Left lobe of liver (tissue), 2 donors: ENCODE measurements around the gene BMERB1. TPM values are rescaled to one million over a fixed set of nuclear protein-coding genes. Genes with fewer than 3 reads are reported as not detected.
"Not testable (repeated sequence)": the region's sequence is repeated elsewhere in the genome, so short reads cannot be mapped to it uniquely, and the experiment has no call there.

ENCODE experiments used
- ATAC-seq: fragments of 200-7000 bp; cut with Tn5 transposase; one replicate; pipeline ENCODE4 v1.9.1; 2020; ENCODE audit warnings: mild to moderate bottlenecking, moderate library complexity
- DNase-seq: peaks from one replicate; pipeline ENCODE4 v3.0.0-alpha.2; 2020; ENCODE audit warnings: low spot score
- total RNA-seq: library from RNA; stranded (reverse); gene quantifications from one replicate; pipeline ENCODE4 v1.2.1, GENCODE V29; 2021
- donor health status: DM: no; HTN: no; CAD: no; lungs with moderate emphysema.
- donor health status: DM: no; HTN: yes; CAD: no.

BMERB1 gene
- total RNA-seq, 1 donor from 2014 or later = 12.2 TPM

DNA sequence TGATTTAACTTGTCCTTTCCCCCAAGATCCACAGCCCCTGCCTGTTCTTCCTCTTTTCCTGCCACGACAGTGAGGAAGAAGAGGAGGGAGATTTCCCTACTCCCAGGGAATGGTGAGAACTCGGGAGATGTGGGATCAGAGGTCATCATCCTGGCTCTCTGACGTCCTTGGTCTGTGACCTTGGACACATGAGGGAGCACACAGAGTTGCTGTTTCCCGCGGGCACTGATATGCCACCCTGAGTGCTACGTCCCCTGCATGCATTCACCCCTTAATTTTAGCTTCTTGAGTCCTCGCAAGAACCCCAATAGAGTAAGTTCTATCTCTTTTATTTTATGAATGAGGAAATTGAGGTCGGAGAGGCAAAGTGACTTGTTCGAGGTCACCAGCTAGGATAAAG, 85.4 kb downstream of the BMERB1 start:
- DNase-seq (no peak), ATAC-seq (no peak)

DNA sequence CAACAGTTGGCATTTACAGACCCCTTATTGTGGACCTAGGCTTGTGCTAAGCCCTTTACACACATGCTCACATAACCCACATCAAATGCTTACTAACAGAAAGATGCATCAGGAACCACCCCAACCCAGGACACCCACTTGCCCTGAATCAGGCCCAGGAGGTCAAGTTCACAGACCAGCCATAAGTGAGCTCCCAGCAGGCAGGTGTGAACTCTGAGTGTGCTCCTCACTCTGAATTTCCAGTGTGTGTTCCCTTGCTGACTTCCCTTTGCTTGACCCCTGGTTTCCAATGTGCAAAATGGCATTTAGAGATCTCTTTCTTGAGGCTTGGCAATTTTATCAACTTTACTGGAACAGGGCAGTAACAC, 87.0 kb downstream of the BMERB1 start:
- DNase-seq (no peak), ATAC-seq (no peak)

DNA sequence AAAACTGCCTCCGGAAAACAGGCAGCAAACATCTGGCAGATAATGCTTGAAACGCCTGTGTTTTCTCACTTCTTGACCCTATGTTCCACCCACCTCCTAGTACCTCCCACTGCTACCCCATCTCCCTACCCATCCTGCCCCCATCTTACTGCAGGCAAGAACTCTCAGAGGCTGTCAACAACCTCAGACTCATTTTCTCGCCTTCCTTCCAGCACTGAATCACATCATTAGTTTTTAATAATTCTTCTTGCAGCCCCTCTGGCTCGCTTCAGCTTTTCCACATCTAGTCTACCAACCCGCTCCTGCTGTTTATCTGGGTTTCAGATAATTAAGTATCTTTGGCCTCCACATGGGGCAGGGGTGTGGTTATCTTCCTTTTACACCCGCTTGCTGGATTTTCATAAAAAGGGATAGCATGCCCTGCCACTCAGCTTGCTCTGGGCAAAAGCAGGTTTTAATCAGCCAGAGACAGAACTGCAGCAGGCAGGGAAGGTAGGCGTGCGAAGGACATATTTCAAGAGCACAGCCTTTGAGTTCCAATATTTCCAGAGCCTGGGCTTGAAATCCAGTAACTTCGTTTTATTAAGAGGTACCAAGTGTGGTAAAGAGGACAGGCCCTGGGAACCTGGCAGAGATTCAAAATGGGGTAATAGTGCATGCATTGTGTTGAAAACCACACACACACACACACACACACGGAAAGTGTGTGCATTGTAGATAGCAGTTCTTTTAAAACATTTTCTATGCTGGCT, 87.5 kb downstream of the BMERB1 start:
- no peak for ATAC-seq
- no peak for DNase-seq

DNA sequence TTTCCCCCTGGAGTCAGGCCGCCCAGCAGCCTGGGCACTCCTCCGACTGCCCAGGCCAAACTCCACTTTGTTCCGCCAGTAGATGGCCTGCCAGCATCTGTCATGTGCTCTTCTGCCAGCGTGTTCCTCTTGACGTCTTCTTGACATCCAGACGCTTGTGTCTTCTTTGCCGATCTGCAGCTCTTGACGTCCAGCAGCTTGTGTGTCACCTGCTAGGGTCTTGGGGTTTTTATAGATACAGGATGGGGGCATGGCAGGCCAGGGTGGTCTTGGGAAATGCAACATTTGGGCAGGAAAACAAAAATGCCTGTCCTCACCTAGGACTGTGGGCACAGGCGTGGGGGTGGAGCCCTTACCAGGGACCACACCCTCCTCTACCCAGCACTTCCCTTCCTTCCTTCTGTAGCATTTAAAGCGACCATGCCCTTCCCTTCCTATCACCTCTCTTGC, 88.7 kb downstream of the BMERB1 start:
- DNase-seq (peak; percentile 61), ATAC-seq (peak; percentile 94)

DNA sequence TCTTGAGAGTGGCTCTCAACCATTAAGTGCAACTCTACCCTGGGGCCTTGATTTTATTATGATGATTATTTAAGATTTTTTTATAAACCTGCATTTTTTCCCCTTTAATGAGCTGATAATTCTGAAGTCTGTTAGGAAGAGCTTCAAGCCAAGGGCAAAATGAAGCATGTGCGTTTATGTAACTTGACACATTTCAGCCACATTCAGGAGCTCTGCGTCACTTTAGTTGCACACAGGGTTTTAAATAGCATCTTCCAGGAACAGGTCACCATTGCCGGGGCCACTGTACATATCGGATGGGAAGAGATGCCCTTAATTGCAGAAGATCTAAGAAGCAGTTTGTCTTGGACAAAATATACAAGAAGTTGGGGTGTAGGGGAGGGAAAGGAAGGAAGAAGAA, 89.6 kb downstream of the BMERB1 start:
- ATAC-seq (no peak), DNase-seq (no peak)

DNA sequence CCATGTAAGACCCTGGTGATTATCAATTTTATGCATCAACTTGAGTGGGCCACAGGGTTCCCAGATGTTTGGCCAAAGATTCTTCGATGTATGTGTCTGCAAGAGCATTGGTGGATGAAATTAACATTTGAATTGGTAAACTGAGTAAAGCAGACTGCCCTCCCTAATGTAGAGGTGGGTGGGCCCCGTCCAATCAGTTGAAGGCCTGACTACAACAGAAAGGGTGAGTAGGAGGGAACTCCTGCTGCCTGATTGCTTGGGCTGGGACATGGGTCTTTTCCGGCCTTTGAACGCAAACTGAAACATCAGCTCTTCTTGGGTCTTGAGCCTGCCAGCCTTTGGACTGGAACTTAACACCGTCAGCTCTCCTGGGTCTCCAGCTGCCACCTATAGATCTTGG, 90.6 kb downstream of the BMERB1 start:
- DNase-seq (no peak), ATAC-seq (no peak)

DNA sequence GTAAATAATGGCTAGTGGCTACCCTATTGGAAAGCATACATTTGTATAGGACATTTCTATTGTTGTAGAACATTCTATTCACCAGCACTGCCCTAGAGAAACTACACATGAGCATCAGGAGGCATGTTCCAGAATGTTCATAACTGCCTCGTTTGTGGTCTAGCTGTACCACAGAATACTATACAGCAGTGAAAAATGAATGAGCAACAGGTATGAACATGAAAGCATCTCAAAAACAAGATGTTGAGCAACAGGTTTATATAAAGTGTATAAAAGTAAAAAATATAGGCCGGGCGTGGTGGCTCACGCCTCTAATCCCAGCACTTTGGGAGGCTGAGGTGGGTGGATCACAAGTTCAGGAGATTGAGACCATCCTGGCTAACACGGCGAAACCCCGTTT, 91.7 kb downstream of the BMERB1 start:
- no peak for DNase-seq
- no peak for ATAC-seq

DNA sequence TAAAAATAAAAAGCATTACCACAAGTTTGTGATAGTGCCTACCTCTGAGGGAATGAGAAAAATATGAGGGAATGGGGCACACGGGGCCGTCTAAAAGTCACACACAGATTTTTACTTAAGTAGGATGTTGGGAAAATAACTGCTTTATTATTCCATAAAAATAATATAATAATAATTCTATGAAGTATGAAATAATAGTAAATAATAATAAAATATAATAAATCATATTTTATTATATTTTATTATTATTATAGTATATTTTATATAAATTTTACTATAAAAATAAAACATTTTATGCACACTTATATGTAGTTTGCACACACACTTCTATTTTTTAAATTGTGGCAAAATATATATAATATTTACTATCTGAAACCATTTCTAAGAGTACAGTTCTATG, 92.3 kb downstream of the BMERB1 start:
- no peak for DNase-seq
- ATAC-seq = no peak

DNA sequence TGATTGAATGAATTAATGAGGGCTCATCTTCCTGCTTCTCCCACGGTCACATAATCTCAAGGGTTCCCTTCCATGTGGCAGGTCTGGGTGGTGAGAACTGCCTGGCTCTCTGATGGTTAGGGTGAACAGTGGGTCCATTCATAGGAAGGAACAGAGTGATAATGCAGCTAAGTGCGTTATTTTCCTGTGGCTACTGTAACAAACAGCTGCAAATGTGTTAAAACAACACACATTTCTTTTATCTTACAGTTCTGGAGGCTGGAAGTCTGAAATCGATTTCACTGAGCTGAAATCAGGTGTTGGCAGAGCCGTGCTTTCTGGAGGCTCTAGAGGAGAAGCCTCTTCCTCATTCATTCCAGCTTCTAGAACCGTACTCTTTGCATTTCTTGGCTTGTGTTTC, 95.3 kb downstream of the BMERB1 start:
- ATAC-seq = no peak
- DNase-seq = no peak

DNA sequence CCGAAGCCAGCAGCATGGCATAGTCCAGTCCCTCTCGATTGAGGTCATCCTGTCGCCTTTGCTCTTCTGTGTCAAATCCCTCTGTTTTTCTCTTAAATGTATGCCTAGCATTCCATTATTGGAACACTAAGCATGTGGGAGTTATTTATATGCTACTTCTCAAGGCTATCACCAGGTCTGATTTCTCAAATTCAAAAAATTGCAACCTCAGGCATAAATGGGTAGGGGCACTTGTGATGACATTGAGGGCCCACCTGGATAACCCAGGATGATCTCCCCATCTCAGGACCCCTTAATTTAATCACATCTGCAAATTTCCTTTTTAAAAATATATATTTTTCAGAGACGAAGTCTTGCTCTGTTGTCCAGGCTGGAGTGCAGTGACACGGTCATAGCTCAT, 95.7 kb downstream of the BMERB1 start:
- no peak for DNase-seq
- ATAC-seq = no peak

DNA sequence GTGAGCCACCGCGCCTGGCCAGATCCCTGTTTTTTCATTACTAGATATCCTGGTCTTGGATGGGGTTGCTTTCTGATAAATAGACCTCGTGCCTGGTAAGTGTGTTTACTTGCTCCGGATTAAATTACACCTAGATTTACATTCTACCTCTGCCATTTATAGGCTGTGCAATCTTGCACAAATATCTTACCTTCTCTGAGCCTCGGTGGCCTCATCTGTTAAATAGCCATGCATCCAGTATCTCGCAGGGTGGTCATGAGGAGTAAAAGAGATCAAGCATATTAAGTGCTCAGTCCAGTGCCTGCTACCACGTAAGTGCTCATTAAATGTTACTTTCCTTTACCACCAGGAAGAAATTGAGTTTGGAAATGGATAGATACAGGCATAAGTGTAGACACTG, 98.4 kb downstream of the BMERB1 start:
- DNase-seq = no peak
- ATAC-seq = no peak

DNA sequence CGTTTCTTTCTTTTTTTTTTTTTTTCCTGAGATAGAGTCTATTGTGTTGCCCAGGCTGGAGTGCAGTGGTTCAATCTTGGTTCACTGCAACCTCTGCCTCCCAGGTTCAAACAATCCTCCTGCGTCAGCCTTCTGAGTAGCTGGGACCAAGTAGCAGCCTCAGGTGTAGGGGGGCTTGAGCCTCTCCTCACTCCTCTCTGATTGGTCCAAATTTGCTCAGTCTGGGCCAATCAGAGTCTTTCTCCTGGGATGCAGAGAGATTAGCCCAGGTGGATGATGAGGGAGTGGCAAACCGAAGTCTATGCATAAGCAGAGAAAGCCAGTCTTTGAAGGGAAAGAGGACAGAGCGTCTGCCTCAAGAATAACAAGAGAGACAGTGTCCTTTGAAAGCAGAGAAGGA, 99.0 kb downstream of the BMERB1 start:
- no peak for DNase-seq

DNA sequence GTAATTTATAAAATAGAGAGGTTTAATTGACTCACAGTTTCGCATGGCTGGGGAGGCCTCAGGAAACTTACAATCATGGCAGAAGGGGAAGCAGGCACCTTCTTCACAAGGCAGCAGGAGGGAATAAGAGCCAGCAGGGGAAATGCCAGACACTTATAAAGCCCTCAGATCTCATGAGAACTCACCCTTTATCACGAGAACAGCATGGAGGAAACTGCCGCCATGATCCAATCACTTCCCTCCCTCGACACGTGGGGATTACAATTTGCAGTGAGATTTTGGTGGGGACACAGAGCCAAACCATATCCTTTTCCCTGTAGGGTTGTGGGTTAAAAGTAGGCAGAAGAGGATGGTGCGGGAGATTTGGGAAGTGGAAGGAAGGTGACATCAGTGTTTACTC, 101.4 kb downstream of the BMERB1 start:
- no peak for ATAC-seq
- no peak for DNase-seq

More for the DNA sequence above, 99.0 kb downstream of the BMERB1 start:
- ATAC-seq = no peak

DNA sequence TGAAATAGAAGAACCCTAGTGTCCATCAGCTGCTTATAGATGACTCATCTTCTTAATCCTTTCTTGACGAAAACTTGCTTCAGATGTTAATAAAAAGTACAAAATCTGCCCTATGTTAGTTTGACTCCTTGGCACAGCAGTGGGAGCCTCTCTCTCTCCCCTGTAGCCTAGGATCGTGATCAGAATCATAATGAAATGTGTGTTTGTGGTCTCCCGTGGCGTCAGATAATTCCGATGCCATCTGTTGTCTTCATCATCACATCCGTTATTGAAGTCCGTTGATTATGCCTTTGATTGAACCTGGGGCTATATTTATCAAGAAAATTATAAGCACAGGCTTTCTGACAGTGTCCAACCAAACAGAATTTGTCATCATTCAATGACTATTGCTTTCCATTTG, 102.5 kb downstream of the BMERB1 start:
- DNase-seq (no peak), ATAC-seq (no peak)

DNA sequence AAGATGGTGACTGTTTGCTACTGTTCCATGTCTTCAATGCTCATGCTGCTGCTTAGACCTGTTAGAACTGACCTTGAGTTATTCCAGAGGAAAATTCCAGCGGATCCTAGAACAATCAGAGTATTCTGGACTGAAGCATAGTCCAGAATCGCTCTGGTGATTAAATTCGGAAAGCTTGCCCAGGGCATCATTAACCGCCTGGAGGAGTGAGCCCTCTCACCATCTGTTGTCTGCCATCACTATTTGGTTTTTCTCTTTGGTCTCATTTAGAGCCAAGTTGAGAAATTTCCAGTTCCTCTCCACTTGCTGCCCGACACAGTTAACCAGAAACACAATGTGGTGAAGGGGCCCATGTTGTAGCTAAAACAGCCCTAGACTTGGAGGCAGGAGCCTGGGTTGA, 104.1 kb downstream of the BMERB1 start:
- ATAC-seq (no peak), DNase-seq (no peak)

DNA sequence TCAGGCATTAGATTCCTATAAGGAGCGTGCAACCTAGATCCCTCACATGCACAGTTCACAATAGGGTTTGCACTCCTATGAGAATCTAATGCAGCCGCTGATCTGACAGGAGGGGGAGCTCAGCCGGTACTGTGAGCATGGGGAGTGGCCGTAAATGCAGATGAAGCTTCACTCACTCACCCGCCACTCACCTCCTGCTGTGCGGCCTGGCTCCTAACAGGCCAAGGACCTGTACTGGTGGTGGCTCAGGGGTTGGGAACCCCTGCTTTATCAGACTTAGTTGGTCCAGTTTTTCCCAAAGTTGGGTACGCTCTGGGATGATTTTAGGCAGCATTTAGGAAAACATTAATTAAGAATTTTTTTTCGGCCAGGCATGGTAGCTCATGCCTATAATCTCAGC, 104.8 kb downstream of the BMERB1 start:
- ATAC-seq = no peak
- DNase-seq = no peak

DNA sequence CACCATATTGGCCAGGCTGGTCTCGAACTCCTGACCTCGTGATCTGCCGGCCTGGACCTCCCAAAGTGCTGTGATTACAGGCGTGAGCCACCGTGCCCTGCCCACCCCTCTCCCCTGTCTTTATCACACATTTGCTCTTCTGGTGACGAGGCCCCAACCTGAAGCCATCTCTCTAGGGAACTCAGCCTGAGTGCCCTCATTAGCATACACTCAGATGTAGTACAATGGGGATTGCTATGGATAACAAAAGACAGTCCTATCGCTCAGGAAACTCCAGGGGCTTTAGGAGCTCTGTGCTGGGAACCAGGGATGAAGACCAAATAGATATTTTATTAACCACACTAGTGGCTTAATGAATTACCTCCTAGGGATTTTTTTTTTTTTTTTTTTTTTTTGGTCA, 107.9 kb downstream of the BMERB1 start:
- DNase-seq (no peak), ATAC-seq (no peak)

DNA sequence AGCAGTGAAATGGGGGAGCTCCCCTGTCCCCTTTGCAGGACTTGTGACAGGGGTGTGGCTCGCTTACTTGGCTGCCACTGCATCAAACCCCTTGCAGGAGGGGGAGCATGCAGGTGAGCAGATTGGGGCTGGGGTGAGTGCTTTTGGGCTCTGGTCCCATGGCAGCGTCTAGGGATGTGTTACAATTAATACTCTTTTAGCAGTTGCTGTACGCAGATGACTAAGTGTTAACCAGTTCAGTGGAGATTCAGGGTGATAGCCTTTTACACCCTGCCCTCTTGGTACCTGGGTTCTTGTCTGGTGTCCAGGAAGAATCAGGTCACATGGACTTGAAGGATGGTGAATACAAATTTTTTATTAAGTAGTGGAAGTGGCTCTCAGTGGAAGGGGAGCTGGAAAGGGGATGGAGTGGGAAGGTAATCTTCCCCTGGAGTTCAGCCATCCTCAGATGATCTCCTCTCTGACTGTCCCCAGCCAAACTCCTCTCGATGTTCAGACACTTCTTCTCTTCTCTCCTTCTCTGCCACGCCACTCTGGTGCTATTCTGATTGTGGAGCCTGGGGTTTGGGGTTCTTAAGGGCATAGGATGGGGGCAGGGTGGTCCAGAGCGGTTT, 108.5 kb downstream of the BMERB1 start:
- no peak for ATAC-seq
- DNase-seq = no peak

DNA sequence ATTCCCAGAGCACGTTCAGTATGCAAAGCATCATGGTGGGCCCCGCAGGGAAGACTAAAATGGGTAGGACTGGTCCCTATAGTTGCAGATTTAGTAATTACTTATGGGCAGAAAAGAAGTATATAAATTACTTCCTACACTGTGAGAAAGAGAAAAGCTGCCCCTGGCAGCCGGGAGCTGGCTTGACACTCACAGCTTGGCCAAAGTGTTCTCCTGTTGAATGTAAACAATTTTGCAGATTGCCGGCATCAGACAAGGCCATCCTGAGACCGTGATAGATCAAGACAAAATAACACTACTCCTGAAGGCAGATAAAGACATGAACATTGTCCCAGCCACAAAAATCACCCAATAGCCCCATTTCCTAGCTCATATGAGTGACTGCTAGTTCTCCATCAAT, 110.0 kb downstream of the BMERB1 start:
- ATAC-seq = no peak
- no peak for DNase-seq

DNA sequence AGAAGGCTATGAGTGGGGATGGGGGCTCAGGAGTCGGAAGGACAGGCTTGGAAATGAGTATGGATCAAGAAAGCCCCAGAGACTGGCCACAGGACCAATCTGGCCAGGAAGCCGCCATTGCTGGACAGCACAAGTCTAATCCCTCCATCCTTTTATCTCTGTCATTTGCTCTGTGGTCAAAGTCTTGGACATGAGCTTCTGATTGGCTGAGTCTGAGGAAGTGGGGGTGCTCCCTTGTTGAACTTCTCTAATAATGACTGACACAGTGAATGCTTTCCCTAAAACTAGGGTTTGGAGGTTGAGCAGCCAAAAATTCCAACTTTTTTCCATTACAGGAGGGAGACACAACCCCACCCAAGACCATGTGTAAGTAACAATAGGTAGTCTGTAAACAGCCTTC, 111.2 kb downstream of the BMERB1 start:
- ATAC-seq (no peak), DNase-seq (no peak)

DNA sequence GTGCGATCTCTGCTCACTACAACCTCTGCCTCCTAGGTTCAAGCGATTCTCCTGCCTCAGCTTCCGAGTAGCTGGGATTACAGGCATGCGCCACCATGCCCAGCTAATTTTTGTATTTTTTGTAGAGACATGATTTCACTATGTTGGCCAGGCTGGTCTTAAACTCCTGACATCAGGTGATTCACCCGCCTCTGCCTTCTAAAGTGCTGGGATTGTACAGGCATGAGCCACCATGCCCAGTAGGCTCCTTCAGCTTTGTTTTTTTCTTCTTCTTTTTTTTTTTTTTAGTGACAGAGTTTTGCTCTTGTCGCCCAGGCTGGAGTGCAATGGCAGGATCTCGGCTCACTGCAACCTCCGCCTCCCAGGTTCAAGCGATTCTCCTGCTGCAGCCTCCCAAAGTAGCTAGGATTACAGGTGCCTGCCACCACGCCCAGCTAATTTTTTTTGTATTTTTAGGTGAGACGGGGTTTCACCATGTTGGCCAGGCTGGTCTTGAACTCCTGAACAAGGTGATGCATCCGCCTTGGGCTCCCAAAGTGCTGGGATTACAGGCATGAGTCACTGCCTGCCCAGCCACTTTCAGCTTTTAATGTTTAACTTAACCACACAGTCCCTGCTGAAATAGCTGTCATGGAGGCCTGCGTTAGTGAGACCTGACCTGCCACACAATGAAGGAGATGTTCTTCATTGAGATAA, 112.8 kb downstream of the BMERB1 start:
- ATAC-seq, DNase-seq: not testable (repeated sequence)

DNA sequence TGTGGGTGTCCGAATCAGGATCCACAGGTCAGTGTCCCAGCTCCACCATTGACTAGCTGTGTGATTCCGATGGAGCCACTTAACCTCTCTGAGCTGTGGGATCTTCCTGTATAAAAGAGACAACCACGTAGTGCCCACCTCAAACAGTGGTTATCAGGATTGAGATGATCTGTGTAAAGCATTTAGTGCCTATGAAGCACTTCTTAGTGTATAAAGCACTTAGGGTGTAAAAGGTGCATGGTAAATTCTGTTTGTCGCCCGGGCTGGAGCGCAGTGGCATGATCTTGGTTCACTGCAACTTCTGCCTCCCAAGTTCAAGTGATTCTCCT, 113.3 kb downstream of the BMERB1 start:
- no peak for ATAC-seq
- no peak for DNase-seq
